Epithelial cell of prostate (primary cell): ENCODE measurements around the gene KCTD2.
"Not testable (repeated sequence)": the region's sequence is repeated elsewhere in the genome, so short reads cannot be mapped to it uniquely, and the experiment has no call there.

ENCODE experiments used
- DNase-seq: peaks from one replicate; pipeline ENCODE4 v3.0.0-alpha.2; 2011; ENCODE audit warnings: low read depth, low spot score
- H3K27ac ChIP-seq: fragments of 450-650 bp; 2 replicates; pipeline ENCODE4 v1.5.1; 2017; ENCODE audit warnings: mild to moderate bottlenecking

The KCTD2 gene

GRCh38 chr17:75047398-75048098 is 523 bp downstream of the KCTD2 start:
- no peak for DNase-seq
- peak overlapping the region; percentile 93 for H3K27ac ChIP-seq

- peak overlapping the region; percentile 3 for H3K27ac ChIP-seq
- DNase-seq = no peak
Measured at GRCh38 chr17:75048249-75048878, 1.3 kb downstream of the KCTD2 start.

GRCh38 chr17:75049057-75049456 is 2.0 kb downstream of the KCTD2 start:
- DNase-seq = no peak
- H3K27ac ChIP-seq = peak overlapping the region; percentile 3

- H3K27ac ChIP-seq = no peak overlapping the region
- no peak for DNase-seq
Measured at GRCh38 chr17:75049706-75050105, 2.7 kb downstream of the KCTD2 start.

- H3K27ac ChIP-seq = no peak overlapping the region
- no peak for DNase-seq
Measured at GRCh38 chr17:75051941-75052340, 4.9 kb downstream of the KCTD2 start.

- H3K27ac ChIP-seq = no peak overlapping the region
- no peak for DNase-seq
Measured at GRCh38 chr17:75059369-75060345, 12.6 kb downstream of the KCTD2 start.

DNA sequence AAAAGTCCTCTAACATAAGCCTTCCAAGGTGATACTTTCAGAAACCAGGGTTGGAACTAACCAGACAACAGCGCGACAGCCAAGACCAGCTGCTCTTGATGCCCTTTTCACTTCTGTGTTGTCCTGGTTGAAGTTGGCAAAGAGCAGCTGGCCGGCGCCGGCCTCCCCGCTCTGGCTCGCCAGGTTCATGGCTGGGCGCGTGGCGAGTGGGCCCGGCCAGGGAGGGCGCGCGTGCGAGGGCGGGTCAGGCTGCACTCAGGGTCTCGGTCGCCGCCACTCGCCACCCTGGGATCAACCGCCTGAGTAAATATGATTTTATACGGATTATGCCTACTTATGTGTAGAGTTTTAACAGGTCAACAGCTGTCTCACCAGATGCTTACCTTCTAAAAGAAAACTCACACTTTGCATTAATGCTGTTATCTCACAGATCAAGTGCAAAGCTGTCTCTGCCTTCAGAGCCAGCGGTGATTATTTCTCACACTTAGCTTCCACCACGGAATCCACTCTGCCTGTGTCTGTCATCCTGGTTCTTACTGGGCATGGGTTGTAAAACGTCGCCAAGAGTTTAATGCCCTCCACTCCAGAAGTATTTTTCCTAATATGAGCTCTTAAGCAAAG is 13.5 kb downstream of the KCTD2 start:
- DNase-seq = no peak
- H3K27ac ChIP-seq = no peak overlapping the region

- H3K27ac ChIP-seq = no peak overlapping the region
- DNase-seq = no peak
Measured at GRCh38 chr17:75061055-75061438, 14.0 kb downstream of the KCTD2 start.

- no peak for DNase-seq
- H3K27ac ChIP-seq = no peak overlapping the region
Measured at GRCh38 chr17:75061618-75062017, 14.6 kb downstream of the KCTD2 start.

DNA sequence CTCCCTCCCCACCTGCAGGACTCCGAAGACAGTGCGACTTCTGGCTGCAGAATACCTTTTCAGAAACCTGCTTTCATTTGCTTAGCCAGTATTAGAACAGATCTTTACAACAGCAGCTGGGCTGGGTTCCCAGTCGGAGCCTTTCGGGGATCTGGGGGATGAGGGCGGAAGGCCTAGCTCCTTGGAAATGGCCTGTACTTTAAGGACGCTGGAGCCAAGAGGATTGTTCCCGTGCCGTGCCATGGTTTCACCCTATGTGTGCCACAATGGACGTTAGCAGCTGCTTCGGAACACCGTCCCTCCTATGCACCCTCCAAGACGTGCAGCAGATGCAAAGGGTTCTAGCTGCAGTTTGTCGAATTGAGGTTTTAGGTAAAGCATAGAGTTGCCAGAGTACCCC is 16.2 kb downstream of the KCTD2 start:
- H3K27ac ChIP-seq = no peak overlapping the region
- DNase-seq = no peak

DNA sequence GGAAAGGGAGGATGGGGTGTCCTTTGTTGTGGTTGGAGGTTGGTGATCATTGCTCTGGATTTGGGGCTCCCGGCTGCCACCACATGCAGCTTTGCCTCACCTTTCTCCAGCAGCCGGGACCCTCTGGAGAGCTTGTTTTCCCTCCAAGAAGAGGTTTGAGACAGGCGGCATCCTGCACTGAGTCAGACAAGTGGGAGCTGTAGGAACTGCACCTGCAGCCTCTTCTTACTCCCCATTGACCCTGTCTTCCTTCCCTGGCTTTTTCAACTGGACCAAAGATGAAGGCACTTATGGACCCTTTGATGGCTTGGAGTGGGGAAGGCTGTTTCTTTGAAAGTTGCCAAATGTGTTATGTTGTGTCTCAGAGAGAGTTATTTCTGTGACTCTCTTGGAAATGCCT is 16.6 kb downstream of the KCTD2 start:
- H3K27ac ChIP-seq = no peak overlapping the region
- no peak for DNase-seq

DNA sequence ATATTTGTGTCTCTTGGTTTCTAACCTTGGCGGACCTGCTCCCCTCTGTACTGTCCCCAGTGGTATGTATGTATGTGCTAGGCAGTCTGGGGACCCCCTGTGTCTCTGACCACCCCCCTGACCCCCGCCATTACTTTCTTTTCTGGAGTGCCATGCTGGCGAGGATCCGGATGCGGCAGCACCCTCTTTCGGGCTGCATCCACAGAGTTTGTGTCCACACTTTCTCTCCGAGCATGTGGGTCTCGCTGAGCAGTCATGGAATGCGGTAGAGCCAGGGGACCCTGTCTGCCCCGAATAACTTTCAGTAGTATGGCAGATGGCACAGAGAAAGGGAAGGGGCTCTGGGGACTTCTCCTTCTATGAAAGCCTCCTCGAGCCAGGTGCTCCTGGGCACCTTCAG is 17.0 kb downstream of the KCTD2 start:
- DNase-seq = no peak

DNA sequence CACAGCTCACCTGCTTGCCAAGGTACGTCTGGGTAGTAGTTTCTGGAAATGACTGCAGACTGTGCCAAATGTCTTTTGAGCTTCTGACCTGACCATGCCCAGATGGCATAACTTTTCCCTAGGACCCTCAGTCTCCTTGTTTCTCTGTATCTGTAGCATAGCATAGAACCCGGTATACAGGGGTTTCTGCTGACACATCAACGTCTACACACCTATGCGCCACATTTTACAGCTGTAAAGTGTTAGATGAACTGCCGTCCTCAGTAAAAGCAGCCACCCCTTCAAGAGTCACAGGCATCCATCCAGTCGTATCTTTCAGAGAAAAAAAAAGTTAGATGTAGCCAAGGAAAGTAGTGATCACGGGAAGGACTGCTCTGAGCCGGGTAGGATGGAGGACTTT is 17.4 kb downstream of the KCTD2 start:
- DNase-seq = no peak

More for the DNA sequence above, 17.0 kb downstream of the KCTD2 start:
- H3K27ac ChIP-seq = no peak overlapping the region

GRCh38 chr17:75064867-75065561 is 18.0 kb downstream of the KCTD2 start:
- no peak overlapping the region for H3K27ac ChIP-seq
- no peak for DNase-seq

More for the DNA sequence above, 17.4 kb downstream of the KCTD2 start:
- no peak overlapping the region for H3K27ac ChIP-seq

DNA sequence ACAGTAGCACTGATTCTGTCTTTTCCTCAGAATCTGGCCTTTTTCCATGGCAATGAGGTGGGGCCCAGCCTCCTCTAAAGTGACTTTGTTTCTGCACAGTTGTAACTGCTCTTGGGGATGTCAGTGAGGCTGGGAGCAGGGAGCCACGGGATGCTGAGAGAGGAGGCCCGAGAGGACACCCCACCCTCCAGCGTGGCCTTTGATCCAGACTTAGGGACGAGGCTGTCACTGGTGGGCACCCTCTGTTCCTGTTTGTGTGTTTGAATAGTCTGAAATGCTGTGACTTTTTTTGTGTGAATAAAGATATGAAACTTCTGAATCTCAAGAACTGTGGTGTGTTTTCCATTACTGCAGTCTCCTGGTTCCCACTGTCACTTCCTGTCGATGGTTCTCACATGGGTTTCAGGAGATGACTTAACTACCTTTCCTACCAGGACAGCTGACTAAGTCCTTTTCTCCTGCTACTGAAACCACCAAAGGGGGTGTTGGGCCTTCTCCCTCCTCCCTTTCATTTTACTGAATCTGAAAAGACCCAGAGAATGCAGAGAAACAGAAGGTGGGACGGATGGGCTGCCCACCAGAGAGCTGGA is 18.6 kb downstream of the KCTD2 start:
- DNase-seq = no peak
- H3K27ac ChIP-seq = no peak overlapping the region

DNA sequence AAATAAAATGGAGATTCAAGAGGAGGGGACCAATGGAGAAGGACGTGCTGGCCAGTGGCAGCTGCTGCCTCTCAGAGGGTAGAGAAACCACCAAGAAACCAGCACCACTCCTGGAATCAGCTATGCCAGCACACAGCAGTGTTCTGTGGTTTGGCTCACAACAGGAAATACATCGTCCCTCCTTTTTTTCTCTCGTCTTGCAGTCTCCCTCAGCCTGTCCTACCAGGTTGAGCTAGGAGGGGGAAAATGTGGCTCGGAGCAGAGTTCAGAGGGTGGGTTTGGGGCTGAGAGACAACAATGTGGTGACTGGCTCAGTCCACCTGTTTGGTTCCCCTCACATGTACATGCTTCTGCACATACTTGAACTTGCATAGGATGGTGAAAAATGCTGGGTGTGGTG is 20.8 kb downstream of the KCTD2 start:
- DNase-seq = no peak
- H3K27ac ChIP-seq = no peak overlapping the region

- no peak overlapping the region for H3K27ac ChIP-seq
- no peak for DNase-seq
Measured at GRCh38 chr17:75068750-75069149, 21.7 kb downstream of the KCTD2 start.

DNA sequence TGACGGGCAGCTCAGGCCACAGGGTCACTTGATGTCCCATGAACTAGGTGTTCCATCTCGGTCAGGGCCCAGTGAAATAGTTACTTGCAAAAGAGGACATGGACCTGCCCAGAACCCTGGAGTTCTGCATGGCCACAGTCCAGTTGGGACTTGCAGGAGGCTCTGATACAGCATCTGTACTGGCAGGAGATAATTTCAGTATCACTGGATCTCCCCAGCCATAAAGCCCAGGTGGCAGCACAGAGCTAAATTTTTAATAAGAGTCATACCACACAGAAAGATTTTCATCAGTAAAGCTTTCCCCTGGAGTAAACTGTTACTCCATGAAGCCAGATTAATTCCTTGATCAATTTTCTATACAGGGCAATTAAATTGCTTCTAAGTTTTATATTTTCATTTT is 22.8 kb downstream of the KCTD2 start:
- no peak for DNase-seq
- no peak overlapping the region for H3K27ac ChIP-seq

- DNase-seq, H3K27ac ChIP-seq: not testable (repeated sequence)
Measured at GRCh38 chr17:75071478-75072271, 24.6 kb downstream of the KCTD2 start.
